Measurements from ENCODE around the gene SELENOH. TPM values are rescaled to one million over a fixed set of nuclear protein-coding genes. Genes with fewer than 3 reads are reported as not detected.

SELENOH gene
- total RNA-seq, 2 experiments from 2014 or later: 129 to 181 TPM

DNA sequence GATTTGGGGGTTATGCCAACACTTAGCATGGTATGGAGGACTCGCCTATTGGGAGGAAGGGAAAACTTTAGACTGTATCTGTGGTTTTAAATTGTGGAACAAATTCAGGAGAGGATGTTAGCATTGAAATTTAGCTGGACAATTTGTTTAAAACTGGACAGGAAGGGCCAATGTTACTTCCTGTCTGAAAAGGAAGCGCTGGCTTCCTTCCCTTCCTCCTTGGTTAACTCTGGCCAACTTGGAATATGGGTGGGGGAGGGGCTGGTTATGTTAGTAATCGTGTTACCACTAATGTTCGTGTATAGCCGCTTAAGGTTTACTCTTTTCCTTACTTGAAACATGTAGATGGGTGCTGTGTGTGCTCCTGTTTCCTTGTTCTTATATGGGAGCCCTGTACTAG, 34.2 kb downstream of the SELENOH start:
- ChIA-PET POLR2A (no interaction called here), CTCF (interaction anchor here (1.3 kb wide), 1 partner anchor 46 kb away, joined by 3 read pairs; no protein-coding TSS in a partner anchor)
- Mint-ChIP-seq H3K36me3 (ENCODE audit: low read depth) (no peaks in the 10 kb centered on the region), H3K4me3 (no peak overlapping the region), H3K9me3 (no peaks in the 10 kb centered on the region), H3K4me1 (peaks cover 12% of the 10 kb centered on the region), H3K27me3 (no peaks in the 10 kb centered on the region), H3K27ac (no peak overlapping the region)
- DNase-seq: no peak

DNA sequence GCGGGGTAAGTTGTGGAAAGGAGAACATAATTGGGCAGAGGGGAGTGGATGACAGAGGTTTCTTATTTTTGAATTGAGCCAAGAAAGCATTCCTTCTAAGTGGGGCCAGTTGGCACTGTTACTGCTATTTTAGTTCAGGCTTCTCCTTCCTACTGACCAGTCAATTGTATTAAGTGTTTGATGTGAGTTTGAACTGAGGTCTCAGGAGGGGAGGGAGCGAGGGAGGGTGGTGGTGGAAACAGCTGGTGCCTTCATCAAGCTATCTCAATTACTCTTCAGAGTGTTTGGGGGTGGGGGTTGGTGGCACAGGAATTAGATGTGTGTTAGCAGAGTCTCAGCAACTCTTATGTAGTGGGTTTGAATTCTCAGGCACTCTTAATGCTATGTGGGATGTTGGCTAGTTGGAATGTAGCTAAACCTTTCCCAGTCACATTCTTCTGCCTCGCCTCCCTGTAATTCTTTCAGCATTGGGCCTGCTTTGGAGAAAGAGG, 34.8 kb downstream of the SELENOH start:
- no peaks in the 10 kb centered on the region for H3K36me3 Mint-ChIP-seq (ENCODE audit: low read depth)
- H3K27me3 Mint-ChIP-seq: no peaks in the 10 kb centered on the region
- ChIA-PET POLR2A (no interaction called here), CTCF (interaction anchor here (0.6 to 1.3 kb wide), 2 partner anchors 45 to 124 kb away, joined by 3 to 4 read pairs; no protein-coding TSS in a partner anchor)
- no peaks in the 10 kb centered on the region for H3K9me3 Mint-ChIP-seq
- H3K4me3 Mint-ChIP-seq: no peak overlapping the region
- no peak for DNase-seq
- no peak overlapping the region for H3K27ac Mint-ChIP-seq
- H3K4me1 Mint-ChIP-seq: peaks cover 14% of the 10 kb centered on the region

DNA sequence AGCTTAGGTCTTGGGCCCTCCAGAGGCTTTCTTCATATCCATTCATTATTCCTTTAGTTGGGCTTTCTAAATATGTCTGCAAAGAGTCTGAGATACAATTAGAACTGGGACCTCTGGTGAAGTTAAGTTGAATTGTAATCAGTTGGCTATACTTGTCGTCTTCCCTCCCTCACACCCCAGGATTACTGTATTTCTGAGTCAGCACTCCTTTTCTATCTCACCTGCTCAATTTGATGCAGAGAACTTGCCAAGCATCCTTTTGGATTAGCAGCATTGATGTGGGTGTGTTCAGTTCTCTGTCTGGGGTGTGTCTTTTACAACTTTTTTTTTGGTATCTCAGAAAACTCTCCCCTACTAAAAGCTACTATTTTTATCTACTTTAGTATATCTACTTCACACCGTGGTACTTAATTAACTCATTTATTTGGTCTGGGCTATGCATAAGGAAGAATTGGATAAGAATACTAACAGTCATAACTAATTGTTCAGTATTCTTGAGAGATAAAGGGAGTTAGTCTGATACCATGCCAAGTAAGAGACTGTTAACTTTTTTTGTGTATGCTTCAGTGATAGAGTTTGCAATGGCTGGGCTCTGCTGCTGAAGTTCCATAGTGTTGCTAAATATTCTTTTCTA, 35.4 kb downstream of the SELENOH start:
- Mint-ChIP-seq H3K27ac (no peak overlapping the region), H3K9me3 (no peaks in the 10 kb centered on the region), H3K4me3 (no peak overlapping the region), H3K27me3 (no peaks in the 10 kb centered on the region), H3K36me3 (ENCODE audit: low read depth) (no peaks in the 10 kb centered on the region), H3K4me1 (peaks cover 19% of the 10 kb centered on the region)
- no peak for DNase-seq
- ChIA-PET CTCF (interaction anchor here (0.6 to 1.3 kb wide), 2 partner anchors 44 to 124 kb away, joined by 3 to 4 read pairs; no protein-coding TSS in a partner anchor), POLR2A (no interaction called here)

DNA sequence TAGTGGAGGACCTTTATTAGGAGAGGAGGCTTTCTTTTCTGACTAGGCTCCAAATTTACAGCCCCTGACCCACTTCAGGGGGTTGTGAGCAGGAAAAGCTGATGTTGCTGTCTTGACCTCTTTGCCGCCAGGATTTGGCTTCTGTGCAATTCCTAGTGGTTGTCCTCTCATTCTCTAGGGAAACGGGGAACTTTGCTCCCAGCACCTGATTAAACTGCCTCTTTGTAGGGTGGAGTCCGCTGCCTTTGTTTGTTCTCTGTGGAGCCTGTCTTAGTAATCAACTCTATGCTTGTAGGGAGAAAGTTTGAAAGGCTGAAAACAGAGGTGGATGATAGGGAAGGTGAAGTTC, 36.7 kb downstream of the SELENOH start:
- no peaks in the 10 kb centered on the region for H3K36me3 Mint-ChIP-seq (ENCODE audit: low read depth)
- no peak overlapping the region for H3K27ac Mint-ChIP-seq
- H3K4me3 Mint-ChIP-seq: no peak overlapping the region
- DNase-seq: no peak
- H3K4me1 Mint-ChIP-seq: peaks cover 21% of the 10 kb centered on the region
- CTCF ChIA-PET: interaction anchor here (0.9 to 1.1 kb wide), 2 partner anchors 22 to 34 kb away, joined by 3 to 7 read pairs; no protein-coding TSS in a partner anchor
- H3K27me3 Mint-ChIP-seq: no peaks in the 10 kb centered on the region
- H3K9me3 Mint-ChIP-seq: no peaks in the 10 kb centered on the region
- POLR2A ChIA-PET: no interaction called here

DNA sequence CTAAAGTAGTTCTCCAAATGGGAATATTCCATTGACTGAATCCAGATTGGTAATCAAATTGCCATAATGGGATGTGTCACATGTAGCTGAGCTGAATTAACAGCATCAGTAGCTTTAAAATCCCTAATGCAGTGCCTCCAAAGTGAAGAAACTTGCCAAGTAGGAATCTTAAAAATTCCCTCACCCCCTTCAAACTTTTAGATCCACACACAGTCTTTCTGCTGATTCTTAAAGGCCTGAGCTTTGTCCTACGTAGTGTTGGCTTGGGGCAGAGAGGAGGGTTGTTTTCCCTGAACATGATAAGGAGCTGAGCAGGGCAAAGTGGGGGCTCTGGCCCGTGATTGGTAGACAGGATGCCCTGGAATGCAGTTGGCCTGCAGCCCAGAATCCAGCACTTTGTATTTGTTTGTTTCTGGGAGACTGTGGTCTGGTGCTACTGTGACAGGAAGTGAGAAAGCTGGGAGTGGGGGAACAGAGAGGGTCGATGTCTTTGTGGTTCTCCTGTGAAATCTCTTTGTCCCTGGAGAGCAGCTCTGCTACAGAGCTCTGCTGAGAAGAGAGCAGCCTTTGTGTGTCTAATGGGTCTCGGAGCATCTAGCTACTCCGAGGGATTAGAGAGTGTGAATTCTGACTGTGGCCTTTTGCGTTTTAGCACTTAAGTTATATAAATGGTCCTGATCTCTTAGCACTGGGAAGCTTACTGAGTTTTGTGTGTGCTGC, 37.2 kb downstream of the SELENOH start:
- CTCF ChIA-PET: interaction anchor here (0.9 to 3.0 kb wide), 3 partner anchors 14 to 34 kb away, joined by 3 to 14 read pairs (median 7); no protein-coding TSS in a partner anchor
- no peak overlapping the region for H3K4me3 Mint-ChIP-seq
- POLR2A ChIA-PET: no interaction called here
- H3K4me1 Mint-ChIP-seq: peaks cover 21% of the 10 kb centered on the region
- H3K36me3 Mint-ChIP-seq (ENCODE audit: low read depth): no peaks in the 10 kb centered on the region
- no peaks in the 10 kb centered on the region for H3K27me3 Mint-ChIP-seq
- H3K9me3 Mint-ChIP-seq: no peaks in the 10 kb centered on the region
- no peak for DNase-seq
- no peak overlapping the region for H3K27ac Mint-ChIP-seq

DNA sequence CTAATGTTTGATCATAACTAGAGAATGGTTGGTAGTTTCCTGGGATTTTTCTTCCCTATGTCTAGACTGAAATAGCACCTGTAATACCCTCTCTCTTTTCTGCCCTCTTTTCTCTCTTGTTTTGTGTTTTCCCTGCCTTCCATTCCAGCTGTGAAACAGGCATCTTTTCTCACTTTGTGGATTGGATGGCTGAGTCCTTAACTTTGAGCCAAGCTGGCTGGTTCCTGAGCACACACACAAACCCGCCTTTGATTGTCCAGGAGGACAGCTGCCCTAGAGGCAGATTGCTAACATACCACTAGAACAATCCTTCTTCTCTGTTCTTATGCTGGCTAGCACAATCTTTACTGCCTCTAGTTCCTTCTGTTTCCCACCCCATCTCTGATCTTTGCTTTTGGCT, 38.0 kb downstream of the SELENOH start:
- Mint-ChIP-seq H3K4me3 (no peak overlapping the region), H3K27ac (no peak overlapping the region), H3K36me3 (ENCODE audit: low read depth) (no peaks in the 10 kb centered on the region), H3K4me1 (peaks cover 21% of the 10 kb centered on the region), H3K9me3 (no peaks in the 10 kb centered on the region), H3K27me3 (no peaks in the 10 kb centered on the region)
- CTCF ChIA-PET: interaction anchor here (0.6 to 3.0 kb wide), 4 partner anchors 10 to 21 kb away, joined by 3 to 14 read pairs (median 4); no protein-coding TSS in a partner anchor
- POLR2A ChIA-PET: no interaction called here
- DNase-seq: no peak

DNA sequence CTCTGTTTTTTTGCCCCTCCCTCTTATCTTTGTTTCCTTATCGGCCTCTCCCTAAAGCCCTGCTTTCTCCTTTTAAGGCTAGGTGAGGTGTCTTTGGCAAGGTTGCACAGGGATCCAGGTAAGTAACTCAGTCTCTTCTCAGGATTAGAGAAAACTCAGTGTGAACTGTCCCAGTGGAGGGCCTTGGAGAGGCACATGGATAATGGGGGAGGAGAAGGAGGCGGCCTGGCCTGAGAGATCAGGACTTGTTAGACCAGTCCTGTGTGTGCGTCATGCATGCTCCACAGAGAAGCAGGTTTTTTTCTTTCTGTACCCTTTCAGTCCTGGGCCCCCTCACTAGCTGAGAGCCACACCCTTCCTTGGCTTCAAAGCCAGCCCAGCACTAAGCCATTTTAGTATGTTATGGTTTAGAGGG, 40.2 kb downstream of the SELENOH start:
- no peak for DNase-seq
- no peak overlapping the region for H3K4me3 Mint-ChIP-seq
- H3K27ac Mint-ChIP-seq: no peak overlapping the region
- CTCF ChIA-PET: interaction anchor here (1.3 to 3.0 kb wide), 3 partner anchors 11 to 19 kb away, joined by 3 to 14 read pairs (median 5); no protein-coding TSS in a partner anchor
- H3K36me3 Mint-ChIP-seq (ENCODE audit: low read depth): no peaks in the 10 kb centered on the region
- peaks cover 22% of the 10 kb centered on the region for H3K4me1 Mint-ChIP-seq
- POLR2A ChIA-PET: no interaction called here
- H3K27me3 Mint-ChIP-seq: no peaks in the 10 kb centered on the region
- H3K9me3 Mint-ChIP-seq: no peaks in the 10 kb centered on the region

DNA sequence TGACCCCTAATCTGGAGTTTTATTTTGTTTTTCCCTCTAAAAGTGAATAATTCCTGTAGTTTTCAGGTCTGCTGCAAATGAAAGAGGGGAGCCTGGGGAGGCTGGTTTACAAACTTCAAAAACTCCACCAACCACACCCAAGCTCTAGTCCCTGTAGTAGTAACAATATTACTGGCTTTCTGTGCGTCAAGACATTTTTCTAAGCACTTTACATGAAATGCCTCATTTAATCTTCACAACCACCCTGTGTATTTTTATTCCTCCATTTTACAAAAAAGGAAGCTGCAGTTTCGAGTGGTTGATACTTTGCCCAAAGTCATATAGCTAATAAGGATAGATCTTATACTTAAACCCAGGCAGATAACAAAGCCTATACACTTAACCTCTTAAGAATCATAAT, 43.8 kb downstream of the SELENOH start:
- H3K36me3 Mint-ChIP-seq (ENCODE audit: low read depth): peaks cover 8% of the 10 kb centered on the region
- ChIA-PET CTCF (no interaction called here), POLR2A (interaction anchor here (0.5 kb wide), 1 partner anchor 978 kb away, joined by 3 read pairs; no protein-coding TSS in a partner anchor)
- peaks cover 25% of the 10 kb centered on the region for H3K4me1 Mint-ChIP-seq
- H3K27ac Mint-ChIP-seq: no peak overlapping the region
- no peaks in the 10 kb centered on the region for H3K9me3 Mint-ChIP-seq
- DNase-seq: no peak
- no peak overlapping the region for H3K4me3 Mint-ChIP-seq
- no peaks in the 10 kb centered on the region for H3K27me3 Mint-ChIP-seq

DNA sequence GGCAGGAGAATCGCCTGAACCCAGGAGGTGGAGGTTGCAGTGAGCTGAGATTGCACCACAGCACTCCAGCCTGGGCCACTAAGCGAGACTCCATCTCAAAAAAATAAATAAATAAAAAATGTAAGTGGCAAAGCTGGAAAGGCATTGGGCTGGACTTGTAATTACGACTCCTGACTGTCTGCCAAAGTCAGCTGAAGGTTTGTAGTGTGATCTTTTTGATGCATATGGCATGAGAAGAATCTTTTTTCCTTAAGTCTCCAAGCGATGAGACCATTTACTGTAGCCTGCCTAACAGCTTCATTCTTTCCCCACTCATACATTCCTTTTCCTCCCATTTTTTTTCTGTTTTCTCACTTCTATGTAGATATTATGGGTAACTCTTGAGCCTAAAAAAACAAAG, 45.1 kb downstream of the SELENOH start:
- Mint-ChIP-seq H3K36me3 (ENCODE audit: low read depth) (peaks cover 10% of the 10 kb centered on the region), H3K9me3 (no peaks in the 10 kb centered on the region), H3K27ac (no peak overlapping the region), H3K4me1 (peaks cover 28% of the 10 kb centered on the region), H3K27me3 (no peaks in the 10 kb centered on the region), H3K4me3 (no peak overlapping the region)
- ChIA-PET POLR2A (interaction anchor here (0.6 kb wide), 1 partner anchor 14 kb away, joined by 3 read pairs; no protein-coding TSS in a partner anchor), CTCF (interaction anchor here (0.9 kb wide), 1 partner anchor 55 kb away, joined by 3 read pairs; no protein-coding TSS in a partner anchor)
- no peak for DNase-seq

DNA sequence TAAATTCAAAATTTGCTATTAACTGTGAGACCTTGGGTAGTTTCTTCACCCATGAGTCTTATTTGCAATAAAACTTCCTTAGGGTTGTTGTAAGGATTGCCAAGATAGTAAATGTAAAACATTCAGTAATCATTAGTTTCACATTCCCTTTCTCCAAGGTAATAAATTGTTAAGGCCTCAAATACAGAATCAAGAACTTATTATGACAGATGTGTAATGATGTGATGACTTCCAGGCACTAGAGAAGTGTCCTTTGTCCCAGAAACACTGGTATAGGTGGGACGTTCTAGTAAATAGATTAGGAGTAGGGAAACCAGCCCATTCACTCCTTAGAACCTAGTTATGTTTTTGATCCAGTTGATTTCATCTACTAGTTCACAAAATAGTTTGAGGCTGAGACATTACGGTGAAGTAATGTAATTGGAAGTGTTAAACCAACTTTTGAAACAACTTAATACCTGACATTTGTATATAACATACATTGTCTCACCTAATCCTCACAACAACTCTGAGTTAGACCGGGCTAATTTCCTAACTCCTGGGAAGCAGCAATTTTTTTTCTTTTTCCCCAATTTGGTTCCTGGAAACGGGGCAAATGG, 45.8 kb downstream of the SELENOH start:
- DNase-seq: no peak
- Mint-ChIP-seq H3K27me3 (no peaks in the 10 kb centered on the region), H3K36me3 (ENCODE audit: low read depth) (peaks cover 10% of the 10 kb centered on the region), H3K27ac (no peak overlapping the region), H3K4me1 (peaks cover 30% of the 10 kb centered on the region), H3K9me3 (no peaks in the 10 kb centered on the region), H3K4me3 (no peak overlapping the region)
- ChIA-PET POLR2A (interaction anchor here (0.6 kb wide), 1 partner anchor 14 kb away, joined by 3 read pairs; no protein-coding TSS in a partner anchor), CTCF (no interaction called here)

DNA sequence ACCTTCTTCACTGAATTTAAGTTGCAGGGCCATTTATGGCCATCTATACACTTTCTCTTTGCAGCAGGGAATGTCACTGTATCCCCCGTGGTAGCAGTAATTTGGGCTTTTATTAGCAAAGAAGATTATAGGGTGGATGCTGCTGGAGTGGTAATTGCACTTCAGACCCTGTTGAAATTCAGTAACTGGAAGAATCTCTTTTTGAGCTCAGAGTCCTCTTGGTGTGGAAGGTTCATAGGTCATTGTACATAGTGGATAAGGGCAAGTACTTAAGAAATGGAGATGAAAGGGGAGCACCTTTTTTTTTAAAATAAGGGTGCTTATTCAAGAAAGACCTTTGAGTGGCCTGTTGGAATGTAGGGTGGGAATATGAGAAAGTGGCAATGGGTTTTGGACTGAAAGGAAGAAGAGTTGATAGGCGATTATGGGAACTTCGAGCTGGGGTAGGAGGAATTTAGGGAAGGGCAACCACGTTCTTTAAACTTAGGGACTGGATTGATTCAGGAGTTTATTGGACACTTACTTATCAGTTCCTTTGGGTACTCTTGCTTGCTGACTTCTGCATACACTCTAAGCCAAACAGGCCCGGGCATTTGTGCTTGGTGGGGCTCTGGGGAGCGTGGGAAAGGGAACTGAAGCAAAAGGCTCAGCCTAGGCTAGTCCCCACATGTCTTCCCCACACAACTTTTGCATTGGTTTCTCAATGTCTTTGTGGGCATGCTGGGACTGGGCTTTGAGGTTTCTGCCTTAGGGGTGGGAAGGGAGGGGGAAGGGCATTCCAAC, 46.8 kb downstream of the SELENOH start:
- Mint-ChIP-seq H3K27me3 (no peaks in the 10 kb centered on the region), H3K4me1 (peaks cover 38% of the 10 kb centered on the region), H3K36me3 (ENCODE audit: low read depth) (peaks cover 10% of the 10 kb centered on the region), H3K4me3 (no peak overlapping the region), H3K27ac (no peak overlapping the region), H3K9me3 (no peaks in the 10 kb centered on the region)
- ChIA-PET CTCF (interaction anchor here (0.5 kb wide), 1 partner anchor 93 kb away, joined by 5 read pairs; no protein-coding TSS in a partner anchor), POLR2A (interaction anchor here (0.6 kb wide), 1 partner anchor 105 kb away, joined by 3 read pairs; no protein-coding TSS in a partner anchor)
- no peak for DNase-seq

DNA sequence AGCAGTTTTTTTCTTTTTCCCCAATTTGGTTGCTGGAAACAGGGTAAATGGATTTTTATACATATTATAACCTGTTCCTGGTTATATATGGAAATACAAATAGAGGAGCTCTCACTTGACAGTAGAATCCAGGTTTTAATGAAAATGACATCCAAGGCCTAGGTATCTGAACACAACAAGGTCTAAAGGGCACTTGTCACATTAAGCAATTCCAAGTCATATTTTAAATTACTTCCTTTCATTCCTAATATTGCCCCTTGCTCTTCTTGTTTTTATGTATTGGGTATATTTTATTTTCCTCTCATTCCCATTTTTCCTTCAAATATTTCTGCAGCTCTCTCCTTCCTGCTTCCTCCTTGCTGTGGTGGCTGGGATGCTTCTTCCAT, 47.4 kb downstream of the SELENOH start:
- no peak overlapping the region for H3K4me3 Mint-ChIP-seq
- H3K4me1 Mint-ChIP-seq: peaks cover 44% of the 10 kb centered on the region
- no peaks in the 10 kb centered on the region for H3K27me3 Mint-ChIP-seq
- DNase-seq: no peak
- H3K9me3 Mint-ChIP-seq: no peaks in the 10 kb centered on the region
- peaks cover 10% of the 10 kb centered on the region for H3K36me3 Mint-ChIP-seq (ENCODE audit: low read depth)
- ChIA-PET CTCF (interaction anchor here (1.2 kb wide), 1 partner anchor 9 kb away, joined by 3 read pairs; no protein-coding TSS in a partner anchor), POLR2A (no interaction called here)
- H3K27ac Mint-ChIP-seq: no peak overlapping the region
